ENCODE data around the gene FOXC1.

FOXC1 gene

DNA sequence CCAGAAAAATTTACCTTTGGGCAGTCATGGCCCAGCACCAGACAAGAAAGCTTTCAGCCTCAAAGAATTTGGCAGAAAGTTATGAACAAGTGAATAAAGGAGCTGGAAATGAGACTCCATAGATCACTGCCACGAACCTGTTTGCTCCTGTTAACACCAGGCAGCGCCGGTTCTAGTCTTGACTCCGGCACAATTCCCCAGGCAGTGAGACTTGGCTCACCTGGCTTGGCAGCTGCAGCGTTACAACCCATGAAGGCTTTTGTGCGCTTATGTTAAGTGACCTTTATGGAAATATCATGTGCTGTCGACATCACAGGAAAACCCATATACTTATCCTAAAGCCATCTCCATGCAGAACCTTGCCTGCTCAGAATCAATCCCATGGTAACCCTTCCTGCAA, 22.2 kb upstream of the FOXC1 start:
- no peak for DNase-seq (ENCODE audit: low read depth, low spot score)
- ChIA-PET CTCF (interaction anchor here (1.1 kb wide), 1 partner anchor 9 kb away, joined by 6 read pairs; no protein-coding TSS in a partner anchor), POLR2A (no interaction called here)
- TF ChIP-seq, protein P1, sequence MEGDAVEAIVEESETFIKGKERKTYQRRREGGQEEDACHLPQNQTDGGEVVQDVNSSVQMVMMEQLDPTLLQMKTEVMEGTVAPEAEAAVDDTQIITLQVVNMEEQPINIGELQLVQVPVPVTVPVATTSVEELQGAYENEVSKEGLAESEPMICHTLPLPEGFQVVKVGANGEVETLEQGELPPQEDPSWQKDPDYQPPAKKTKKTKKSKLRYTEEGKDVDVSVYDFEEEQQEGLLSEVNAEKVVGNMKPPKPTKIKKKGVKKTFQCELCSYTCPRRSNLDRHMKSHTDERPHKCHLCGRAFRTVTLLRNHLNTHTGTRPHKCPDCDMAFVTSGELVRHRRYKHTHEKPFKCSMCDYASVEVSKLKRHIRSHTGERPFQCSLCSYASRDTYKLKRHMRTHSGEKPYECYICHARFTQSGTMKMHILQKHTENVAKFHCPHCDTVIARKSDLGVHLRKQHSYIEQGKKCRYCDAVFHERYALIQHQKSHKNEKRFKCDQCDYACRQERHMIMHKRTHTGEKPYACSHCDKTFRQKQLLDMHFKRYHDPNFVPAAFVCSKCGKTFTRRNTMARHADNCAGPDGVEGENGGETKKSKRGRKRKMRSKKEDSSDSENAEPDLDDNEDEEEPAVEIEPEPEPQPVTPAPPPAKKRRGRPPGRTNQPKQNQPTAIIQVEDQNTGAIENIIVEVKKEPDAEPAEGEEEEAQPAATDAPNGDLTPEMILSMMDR (IDR thresholded peaks at IDR 0.05; ENCODE audit: insufficient read depth, low read length, missing control alignments), result no peak
- H3K4me3 ChIP-seq (ENCODE audit: low read depth, low read length), result no peak overlapping the region

DNA sequence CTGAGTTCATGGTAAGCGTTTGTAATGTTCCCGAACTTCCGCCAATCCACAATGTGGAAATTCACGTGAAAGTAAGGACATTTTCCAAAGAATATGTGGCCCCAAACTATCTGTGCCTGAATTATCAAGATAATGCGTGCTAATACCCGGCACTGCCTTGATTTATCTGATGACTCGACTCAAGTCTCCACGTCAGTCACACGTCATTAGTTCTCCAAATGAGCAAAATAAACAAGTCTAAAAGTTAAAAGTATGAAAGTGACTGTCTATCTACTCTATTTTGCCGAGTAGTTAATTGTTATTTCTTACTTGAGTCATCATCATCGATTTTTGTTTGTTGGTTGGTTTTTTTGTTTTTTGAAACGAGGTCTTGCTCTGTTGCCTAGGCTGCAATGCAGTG, 21.7 kb upstream of the FOXC1 start:
- H3K4me3 ChIP-seq (ENCODE audit: low read depth, low read length), result no peak overlapping the region
- TF ChIP-seq, protein P1 (IDR thresholded peaks at IDR 0.05; ENCODE audit: insufficient read depth, low read length, missing control alignments), result no peak
- CTCF ChIA-PET, result interaction anchor here (1.1 kb wide), 1 partner anchor 8 kb away, joined by 6 read pairs; no protein-coding TSS in a partner anchor
- DNase-seq (ENCODE audit: low read depth, low spot score), result no peak
- POLR2A ChIA-PET, result no interaction called here

DNA sequence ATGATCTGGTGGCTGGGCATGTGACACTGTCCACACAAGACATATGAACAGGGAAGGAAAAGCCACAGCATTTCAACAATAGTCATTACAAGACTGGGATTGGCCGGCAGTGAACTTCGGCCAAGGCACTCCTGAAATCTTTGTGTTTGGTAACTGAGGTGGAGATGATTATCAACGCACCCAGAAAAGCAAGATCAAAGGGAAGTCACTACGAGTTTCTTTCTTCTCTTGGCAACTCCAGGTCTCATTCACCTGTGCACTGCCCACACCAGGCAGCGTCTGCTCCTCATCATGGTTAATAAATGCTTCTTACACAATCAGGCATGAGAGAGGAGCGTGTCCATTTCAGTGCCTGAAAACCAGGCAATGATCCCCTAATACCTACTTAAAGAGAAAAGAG, 20.5 kb upstream of the FOXC1 start:
- DNase-seq (ENCODE audit: low read depth, low spot score), result no peak
- ChIA-PET CTCF (interaction anchor here (1.6 to 2.1 kb wide), 2 partner anchors 9 to 860 kb away, joined by 4 to 5 read pairs; no protein-coding TSS in a partner anchor), POLR2A (no interaction called here)
- TF ChIP-seq, protein P1 (IDR thresholded peaks at IDR 0.05; ENCODE audit: insufficient read depth, low read length, missing control alignments), result no peak
- H3K4me3 ChIP-seq (ENCODE audit: low read depth, low read length), result no peak overlapping the region

DNA sequence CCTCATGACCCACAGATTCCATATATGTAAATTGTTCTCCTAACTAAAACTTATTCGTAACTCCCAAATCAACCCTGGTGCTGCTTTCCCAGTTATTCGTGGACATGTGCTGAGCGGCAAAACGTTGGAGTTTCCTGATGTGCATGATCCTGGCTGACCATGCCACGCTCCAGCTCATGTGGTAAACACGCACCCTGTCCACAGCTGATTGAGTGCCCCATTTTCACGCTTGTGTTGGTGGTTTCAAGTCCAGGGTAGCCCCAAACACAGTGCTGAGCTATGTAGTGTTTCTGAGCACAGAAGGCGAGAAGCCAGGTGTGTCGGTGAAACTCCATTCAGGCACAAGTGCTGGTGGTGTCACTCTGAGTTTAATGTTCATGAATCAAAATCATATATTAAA, 19.1 kb upstream of the FOXC1 start:
- no peak overlapping the region for H3K4me3 ChIP-seq (ENCODE audit: low read depth, low read length)
- DNase-seq (ENCODE audit: low read depth, low spot score), result no peak
- CTCF ChIA-PET, result interaction anchor here (1.6 to 2.1 kb wide), 2 partner anchors 10 to 858 kb away, joined by 4 to 5 read pairs; no protein-coding TSS in a partner anchor
- POLR2A ChIA-PET, result no interaction called here
- TF ChIP-seq, protein P1 (IDR thresholded peaks at IDR 0.05; ENCODE audit: insufficient read depth, low read length, missing control alignments), result no peak

DNA sequence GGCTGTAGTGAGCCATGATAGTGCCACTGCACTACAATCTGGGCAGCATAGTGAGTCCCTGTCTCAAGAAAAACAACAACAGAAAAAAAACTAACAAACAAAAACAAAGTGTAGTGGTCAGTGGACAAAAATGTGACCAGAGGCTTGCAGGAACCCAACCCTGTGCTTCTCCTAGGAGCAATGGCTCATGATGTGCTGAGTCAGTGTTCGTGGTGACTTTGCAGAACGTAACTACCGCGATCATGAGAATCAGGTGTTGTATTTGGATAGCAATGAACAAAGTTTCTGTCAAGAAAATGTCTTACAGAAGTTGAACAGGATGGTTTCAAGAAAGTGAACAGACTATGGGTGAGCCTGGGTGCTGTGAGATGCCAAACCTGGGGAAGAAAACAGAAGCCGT, 18.5 kb upstream of the FOXC1 start:
- ChIA-PET CTCF (interaction anchor here (1.4 kb wide), 1 partner anchor 1159 kb away, joined by 7 read pairs; the partner anchor contains the start of gene MYLK4), POLR2A (no interaction called here)
- TF ChIP-seq, protein P1 (IDR thresholded peaks at IDR 0.05; ENCODE audit: insufficient read depth, low read length, missing control alignments), result no peak
- no peak overlapping the region for H3K4me3 ChIP-seq (ENCODE audit: low read depth, low read length)
- DNase-seq (ENCODE audit: low read depth, low spot score), result no peak

DNA sequence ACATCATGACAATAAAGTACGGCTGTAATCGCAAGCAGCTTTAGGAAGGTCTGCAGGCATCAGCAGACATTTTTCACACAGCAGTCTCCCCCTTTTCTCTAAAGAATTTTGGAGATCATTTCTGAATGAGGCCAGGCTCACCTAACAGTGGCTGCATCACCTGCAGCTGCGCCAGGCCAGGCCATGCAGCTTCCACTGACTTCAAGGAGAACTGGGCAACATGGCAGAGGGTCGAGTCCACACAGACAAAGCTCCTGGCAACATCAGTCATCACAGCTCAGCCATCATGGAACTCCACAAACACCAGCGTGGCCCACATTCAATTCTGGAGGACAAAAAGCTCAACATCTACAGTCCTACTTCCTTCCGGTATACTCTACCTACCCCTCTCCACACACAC, 17.8 kb upstream of the FOXC1 start:
- no peak for DNase-seq (ENCODE audit: low read depth, low spot score)
- ChIA-PET CTCF (interaction anchor here (1.0 to 6.6 kb wide), 4 partner anchors 11 to 1158 kb away, joined by 3 to 53 read pairs (median 6); partner anchors contain the start of gene MYLK4), POLR2A (no interaction called here)
- no peak overlapping the region for H3K4me3 ChIP-seq (ENCODE audit: low read depth, low read length)
- TF ChIP-seq, protein P1 (IDR thresholded peaks at IDR 0.05; ENCODE audit: insufficient read depth, low read length, missing control alignments), result no peak
